ENCODE data around the gene UROS. TPM values are rescaled to one million over a fixed set of nuclear protein-coding genes. Genes with fewer than 3 reads are reported as not detected.

UROS gene
- total and polyA plus RNA-seq, 10 donors = 30.3 to 43.8 (median 39.2) TPM

DNA sequence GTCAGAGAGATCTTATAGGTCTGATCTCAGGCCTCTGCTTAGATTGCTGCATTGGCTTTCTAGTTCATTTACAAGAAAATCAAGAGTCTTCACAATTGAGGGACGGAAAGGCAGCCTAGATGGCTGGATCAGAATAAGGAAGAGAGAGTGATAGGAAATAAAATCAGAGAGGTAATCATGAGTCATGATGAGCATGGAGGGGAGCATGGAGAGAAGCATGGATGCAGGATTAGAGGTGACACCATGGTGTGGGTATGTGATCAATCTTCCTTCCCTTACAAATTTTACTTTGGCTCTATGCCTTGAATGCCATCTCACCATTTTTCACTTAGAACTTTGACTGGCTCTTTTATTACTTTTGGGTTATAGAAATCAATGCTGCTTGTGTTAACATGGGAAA is 1.7 kb upstream of the UROS start:
- H3K27ac ChIP-seq = no peak overlapping the region
- WGBS, 5 donors = 75 to 84% (median 81%) methylated on average over 1 of the region's 1 CpG
- intact Hi-C loops (cut with DNase I; ENCODE audit: low total_unique reads) = loop anchor here (10.0 kb wide), 1 partner anchor 100 kb away; no protein-coding TSS in a partner anchor
- no peaks in the 10 kb centered on the region for H3K9me3 ChIP-seq
- DNase-seq = no peak
- no peaks in the 10 kb centered on the region for H3K27me3 ChIP-seq (replicated peaks in 1 of 7)
- peak overlapping the region in 6 of 8 donors; percentile 93 to 100 (median 98) for H3K4me3 ChIP-seq
- TF ChIP-seq POLR2AphosphoS5 (IDR thresholded peaks at IDR 0.05) (no peak), POLR2A (IDR thresholded peaks at IDR 0.05) (no peak)
- TF ChIP-seq, protein P1, sequence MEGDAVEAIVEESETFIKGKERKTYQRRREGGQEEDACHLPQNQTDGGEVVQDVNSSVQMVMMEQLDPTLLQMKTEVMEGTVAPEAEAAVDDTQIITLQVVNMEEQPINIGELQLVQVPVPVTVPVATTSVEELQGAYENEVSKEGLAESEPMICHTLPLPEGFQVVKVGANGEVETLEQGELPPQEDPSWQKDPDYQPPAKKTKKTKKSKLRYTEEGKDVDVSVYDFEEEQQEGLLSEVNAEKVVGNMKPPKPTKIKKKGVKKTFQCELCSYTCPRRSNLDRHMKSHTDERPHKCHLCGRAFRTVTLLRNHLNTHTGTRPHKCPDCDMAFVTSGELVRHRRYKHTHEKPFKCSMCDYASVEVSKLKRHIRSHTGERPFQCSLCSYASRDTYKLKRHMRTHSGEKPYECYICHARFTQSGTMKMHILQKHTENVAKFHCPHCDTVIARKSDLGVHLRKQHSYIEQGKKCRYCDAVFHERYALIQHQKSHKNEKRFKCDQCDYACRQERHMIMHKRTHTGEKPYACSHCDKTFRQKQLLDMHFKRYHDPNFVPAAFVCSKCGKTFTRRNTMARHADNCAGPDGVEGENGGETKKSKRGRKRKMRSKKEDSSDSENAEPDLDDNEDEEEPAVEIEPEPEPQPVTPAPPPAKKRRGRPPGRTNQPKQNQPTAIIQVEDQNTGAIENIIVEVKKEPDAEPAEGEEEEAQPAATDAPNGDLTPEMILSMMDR (IDR thresholded peaks at IDR 0.05 in 8 of 11, conservative IDR thresholded peaks at IDR 0.05 in 3 of 11) = no peak
- peaks cover 0 to 40% (median 24%) of the 10 kb centered on the region in 6 donors for H3K36me3 ChIP-seq
- H3K4me1 ChIP-seq = peaks cover 24 to 58% (median 46%) of the 10 kb centered on the region in 6 donors

DNA sequence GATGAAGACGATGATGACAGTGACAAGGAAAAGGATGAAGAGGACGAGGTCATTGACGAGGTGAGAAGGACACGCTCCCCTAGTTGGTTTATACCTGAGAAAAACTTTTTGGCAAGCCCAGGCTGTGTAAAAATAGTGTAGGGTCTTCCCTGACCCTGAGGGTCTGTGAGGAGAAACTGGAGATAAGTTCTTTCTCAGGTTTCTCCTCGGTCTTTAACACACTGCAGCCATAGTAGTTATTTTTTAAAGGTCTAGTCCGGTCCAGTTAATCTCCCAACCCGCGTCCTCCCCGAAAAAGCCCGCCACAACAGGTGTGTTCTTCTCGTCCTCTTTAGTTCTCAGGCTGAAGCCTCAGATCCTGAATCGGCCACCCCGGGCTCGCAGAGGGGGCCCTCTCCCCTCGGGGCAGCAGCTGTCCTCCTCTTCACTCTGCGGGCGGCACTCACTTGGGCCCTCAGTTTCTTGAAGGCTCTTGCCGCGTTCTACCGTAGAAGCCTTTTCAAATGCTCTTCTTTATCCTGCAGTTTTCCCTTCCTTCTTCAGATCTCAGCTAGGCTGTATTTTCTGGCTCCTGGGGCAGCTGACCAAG is 699 bp upstream of the UROS start:
- Histone ChIP-seq H3K36me3 (peaks cover 0 to 30% (median 14%) of the 10 kb centered on the region in 6 donors), H3K27me3 (replicated peaks in 1 of 7) (no peaks in the 10 kb centered on the region), H3K4me1 (peaks cover 24 to 58% (median 46%) of the 10 kb centered on the region in 6 donors), H3K27ac (peak overlapping the region; percentile 79 to 96 (median 90)), H3K9me3 (no peaks in the 10 kb centered on the region), H3K4me3 (peak overlapping the region; percentile 87 to 100 (median 98))
- DNase-seq = peak; percentile 84
- intact Hi-C loops (cut with DNase I; ENCODE audit: low total_unique reads) = loop anchor here (10.0 kb wide), 1 partner anchor 99 kb away; no protein-coding TSS in a partner anchor
- TF ChIP-seq, protein P1 (IDR thresholded peaks at IDR 0.05 in 8 of 11, conservative IDR thresholded peaks at IDR 0.05 in 3 of 11) = no peak
- TF ChIP-seq POLR2A (IDR thresholded peaks at IDR 0.05) (no peak), POLR2AphosphoS5 (IDR thresholded peaks at IDR 0.05) (no peak)
- WGBS, 5 donors = 0 to 1% (median 0%) methylated on average over 20 of the region's 20 CpGs

DNA sequence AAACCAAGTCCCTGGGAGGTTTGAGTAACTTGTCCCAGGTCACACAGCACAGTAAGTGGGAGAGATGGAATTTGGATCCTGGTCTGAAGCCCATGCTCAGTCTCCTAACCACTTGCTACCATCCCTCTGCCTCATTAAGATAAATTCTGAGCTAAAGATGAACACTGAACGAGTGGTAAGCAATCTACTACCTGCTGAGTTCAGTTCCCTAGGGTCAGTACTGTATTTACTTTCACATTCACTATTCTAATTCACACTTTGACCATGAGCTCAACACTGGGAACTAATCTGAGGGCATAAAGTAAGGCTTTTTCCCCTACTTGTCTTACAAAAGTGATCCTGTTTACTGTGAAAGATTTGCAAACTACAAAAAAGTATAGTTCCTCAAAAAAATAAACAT is 2.4 kb downstream of the UROS start:
- Histone ChIP-seq H3K27me3 (replicated peaks in 1 of 7) (no peaks in the 10 kb centered on the region), H3K4me1 (peaks cover 21 to 53% (median 34%) of the 10 kb centered on the region in 6 donors), H3K27ac (peak overlapping the region in 4 of 8 donors; percentile 14 to 55 (median 29)), H3K9me3 (no peaks in the 10 kb centered on the region), H3K4me3 (no peak overlapping the region), H3K36me3 (peaks cover 0 to 6% (median 4%) of the 10 kb centered on the region in 6 donors)
- TF ChIP-seq, protein P1 (IDR thresholded peaks at IDR 0.05 in 8 of 11, conservative IDR thresholded peaks at IDR 0.05 in 3 of 11) = no peak
- TF ChIP-seq POLR2AphosphoS5 (IDR thresholded peaks at IDR 0.05) = no peak
- TF ChIP-seq POLR2A (IDR thresholded peaks at IDR 0.05) = no peak
- no peak for DNase-seq
- 38 to 61% (median 47%) methylated on average over 1 of the region's 1 CpG for WGBS, 5 donors
- intact Hi-C loops (cut with DNase I; ENCODE audit: low total_unique reads) = loop anchor here (10.0 kb wide), 1 partner anchor 96 kb away; no protein-coding TSS in a partner anchor

DNA sequence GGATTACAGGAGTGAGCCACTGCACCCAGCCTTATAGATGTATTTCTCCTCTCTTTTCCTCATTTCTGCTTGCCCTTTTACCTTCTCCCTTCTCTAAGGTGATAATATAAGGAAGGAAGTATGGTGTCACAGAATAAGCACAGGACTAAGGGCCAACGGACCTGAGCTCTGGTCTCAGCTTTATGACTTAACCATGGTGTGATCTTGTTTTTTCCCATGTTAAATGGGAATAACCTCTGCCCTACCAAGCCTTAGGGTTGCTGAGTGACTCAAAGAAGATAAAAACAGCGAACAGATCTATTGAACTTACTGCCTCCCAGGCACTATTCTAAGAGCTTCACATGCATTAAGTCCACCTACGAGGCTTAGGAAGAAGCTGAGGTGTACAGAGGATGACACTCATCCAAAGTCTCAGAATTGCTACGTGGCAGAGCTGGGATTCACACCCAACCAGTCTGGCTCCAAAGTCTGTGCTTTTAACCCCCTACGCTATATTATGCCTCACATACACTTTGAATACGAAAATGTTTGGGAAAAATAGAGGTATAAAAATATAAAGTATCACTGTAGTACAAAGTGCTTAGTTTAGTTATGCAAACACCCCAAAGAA is 5.6 kb downstream of the UROS start:
- intact Hi-C loops (cut with DNase I; ENCODE audit: low total_unique reads) = no loop called here
- H3K4me1 ChIP-seq = peaks cover 0 to 24% (median 14%) of the 10 kb centered on the region in 6 donors
- 85 to 91% (median 87%) methylated on average over 6 of the region's 6 CpGs for WGBS, 5 donors
- H3K27me3 ChIP-seq (replicated peaks in 1 of 7) = no peaks in the 10 kb centered on the region
- TF ChIP-seq POLR2A (IDR thresholded peaks at IDR 0.05) = no peak
- no peak for TF ChIP-seq POLR2AphosphoS5 (IDR thresholded peaks at IDR 0.05)
- TF ChIP-seq, protein P1 (IDR thresholded peaks at IDR 0.05 in 8 of 11, conservative IDR thresholded peaks at IDR 0.05 in 3 of 11) = no peak
- no peak overlapping the region for H3K27ac ChIP-seq
- no peak for DNase-seq
- no peak overlapping the region for H3K4me3 ChIP-seq
- H3K36me3 ChIP-seq = peaks cover 0 to 37% (median 27%) of the 10 kb centered on the region in 6 donors
- H3K9me3 ChIP-seq = no peaks in the 10 kb centered on the region

Measured in spleen (tissue), 11 donors.